H9 (cell line): ENCODE data around the gene MYO1D. TPM values are rescaled to one million over a fixed set of nuclear protein-coding genes. Genes with fewer than 3 reads are reported as not detected.

ENCODE experiments used
- DNase-seq: peaks from one replicate; pipeline ENCODE4 v3.0.0-alpha.2; 2017
- H2AFZ ChIP-seq: one replicate; pipeline ENCODE4 v1.6.1; 2013; ENCODE audit warnings: mild to moderate bottlenecking, low read length, control low read depth, moderate library complexity
- H2AK5ac ChIP-seq: 2 replicates; pipeline ENCODE4 v1.6.1; 2013; ENCODE audit warnings: low read length, control low read depth, mixed read lengths; ENCODE audit not compliant: insufficient read length
- H2BK120ac ChIP-seq: one replicate; pipeline ENCODE4 v1.6.1; 2013; ENCODE audit warnings: low read depth, mild to moderate bottlenecking, low read length, control low read depth, inconsistent platforms; ENCODE audit not compliant: poor library complexity, severe bottlenecking
- H2BK12ac ChIP-seq: 2 replicates; pipeline ENCODE4 v1.6.1; 2013; ENCODE audit warnings: low read length, control low read depth, mixed read lengths, low read depth; ENCODE audit not compliant: insufficient read length
- H2BK15ac ChIP-seq: 2 replicates; pipeline ENCODE4 v1.6.1; 2013; ENCODE audit warnings: low read depth, low read length, control low read depth
- H2BK20ac ChIP-seq: one replicate; pipeline ENCODE4 v1.6.1; 2013; ENCODE audit warnings: low read depth, mild to moderate bottlenecking, low read length, control low read depth, inconsistent platforms; ENCODE audit not compliant: poor library complexity, severe bottlenecking
- H2BK5ac ChIP-seq: 2 replicates; pipeline ENCODE4 v1.6.1; 2013; ENCODE audit warnings: low read length, control low read depth, mixed read lengths; ENCODE audit not compliant: insufficient read length
- H3K14ac ChIP-seq: 2 replicates; pipeline ENCODE4 v1.6.1; 2013; ENCODE audit warnings: low read length, control low read depth; ENCODE audit not compliant: insufficient read depth
- H3K18ac ChIP-seq: 2 replicates; pipeline ENCODE4 v1.6.1; 2013; ENCODE audit warnings: low read depth, mild to moderate bottlenecking, mixed read lengths, low read length, control low read depth; ENCODE audit not compliant: insufficient read length
- H3K23ac ChIP-seq: 2 replicates; pipeline ENCODE4 v1.6.1; 2013; ENCODE audit warnings: low read length, control low read depth, mixed read lengths, low read depth; ENCODE audit not compliant: insufficient read length
- H3K23me2 ChIP-seq: 2 replicates; pipeline ENCODE4 v1.6.1; 2013; ENCODE audit warnings: low read depth, mild to moderate bottlenecking, mixed read lengths, low read length, control low read depth; ENCODE audit not compliant: insufficient read length, poor library complexity, severe bottlenecking
- H3K27ac ChIP-seq: 2 replicates; pipeline ENCODE4 v1.5.1; 2013; ENCODE audit warnings: low read length, control low read depth, mixed read lengths, low read depth; ENCODE audit not compliant: insufficient read length
- H3K27me3 ChIP-seq: 2 replicates; pipeline ENCODE4 v1.6.1; 2013; ENCODE audit warnings: low read length, control low read depth, inconsistent platforms; ENCODE audit not compliant: insufficient read depth
- H3K4ac ChIP-seq: 2 replicates; pipeline ENCODE4 v1.6.1; 2013; ENCODE audit warnings: low read depth, mild to moderate bottlenecking, control low read depth, inconsistent platforms, low read length, moderate library complexity
- H3K4me1 ChIP-seq: 2 replicates; pipeline ENCODE4 v1.6.1; 2013; ENCODE audit warnings: low read length, control low read depth, inconsistent platforms; ENCODE audit not compliant: insufficient read depth
- H3K4me2 ChIP-seq: 2 replicates; pipeline ENCODE4 v1.6.1; 2013; ENCODE audit warnings: low read length, control low read depth, mixed read lengths; ENCODE audit not compliant: insufficient read length, insufficient read depth
- H3K56ac ChIP-seq: 2 replicates; pipeline ENCODE4 v1.6.1; 2013; ENCODE audit warnings: low read depth, mild to moderate bottlenecking, mixed read lengths, low read length, control low read depth; ENCODE audit not compliant: insufficient read length
- H3K79me1 ChIP-seq: 2 replicates; pipeline ENCODE4 v1.6.1; 2013; ENCODE audit warnings: low read depth, mild to moderate bottlenecking, moderate library complexity, low read length, control low read depth, inconsistent platforms; ENCODE audit not compliant: insufficient read depth, poor library complexity, severe bottlenecking
- H3K79me2 ChIP-seq: 2 replicates; pipeline ENCODE4 v1.6.1; 2013; ENCODE audit warnings: low read length, control low read depth, inconsistent platforms; ENCODE audit not compliant: insufficient read depth
- H3K9ac ChIP-seq: 2 replicates; pipeline ENCODE4 v1.6.1; 2013; ENCODE audit warnings: low read length, control low read depth, mixed read lengths; ENCODE audit not compliant: insufficient read length; ENCODE audit errors: extremely low read depth
- H3K9me3 ChIP-seq: one replicate; pipeline ENCODE4 v1.6.1; 2013; ENCODE audit warnings: low read depth, low read length, inconsistent platforms; ENCODE audit not compliant: control insufficient read depth
- H3T11ph ChIP-seq: one replicate; pipeline ENCODE4 v1.6.1; 2013; ENCODE audit warnings: mild to moderate bottlenecking, low read length, control low read depth, inconsistent platforms
- H4K20me1 ChIP-seq: one replicate; pipeline ENCODE4 v1.6.1; 2013; ENCODE audit not compliant: control insufficient read depth, insufficient read length, insufficient read depth
- H4K5ac ChIP-seq: 2 replicates; pipeline ENCODE4 v1.6.1; 2013; ENCODE audit warnings: low read depth, mild to moderate bottlenecking, mixed read lengths, low read length, control low read depth; ENCODE audit not compliant: insufficient read length
- H4K8ac ChIP-seq: replicated peaks from 2 replicates; pipeline ENCODE4 v1.6.1; 2013; ENCODE audit warnings: low read length, control low read depth, mixed read lengths, low read depth; ENCODE audit not compliant: insufficient read length
- H4K91ac ChIP-seq: 2 replicates; pipeline ENCODE4 v1.6.1; 2013; ENCODE audit warnings: low read depth, mild to moderate bottlenecking, moderate library complexity, mixed read lengths, low read length, control low read depth; ENCODE audit not compliant: insufficient read length
- H3K27ac Mint-ChIP-seq, 3 experiments: 2 replicates in 2 of 3; 3 replicates in 1 of 3; pipeline ENCODE4 v1.8.0; 2020 to 2021; ENCODE audit warnings: mixed read lengths in 3 of 3, mild to moderate bottlenecking in 1 of 3, moderate library complexity in 1 of 3
- H3K27me3 Mint-ChIP-seq: 2 replicates; pipeline ENCODE4 v1.8.0; 2021; ENCODE audit warnings: low read depth, mild to moderate bottlenecking, moderate library complexity, mixed read lengths
- H3K36me3 Mint-ChIP-seq, 3 experiments: 2 replicates in 2 of 3; 3 replicates in 1 of 3; pipeline ENCODE4 v1.8.0; 2020 to 2021; ENCODE audit warnings: low read depth in 3 of 3, mixed read lengths in 3 of 3; ENCODE audit not compliant: insufficient read depth in 1 of 3
- H3K4me1 Mint-ChIP-seq, 2 experiments: 2 replicates each; pipeline ENCODE4 v1.8.0; 2020; ENCODE audit warnings: mixed read lengths in 2 of 2
- H3K4me3 Mint-ChIP-seq, 2 experiments: 2 replicates in 1 of 2; 3 replicates in 1 of 2; pipeline ENCODE4 v1.8.0; 2020 to 2021; ENCODE audit warnings: mild to moderate bottlenecking in 2 of 2, mixed read lengths in 2 of 2, moderate library complexity in 1 of 2
- H3K9me3 Mint-ChIP-seq, 2 experiments: 2 replicates in 1 of 2; 3 replicates in 1 of 2; pipeline ENCODE4 v1.8.0; 2020; ENCODE audit warnings: mild to moderate bottlenecking in 2 of 2, mixed read lengths in 2 of 2, moderate library complexity in 1 of 2
- total RNA-seq: library from RNA; stranded (reverse); gene quantifications from 2 replicates; pipeline ENCODE4 v1.2.1, GENCODE V29; 2021
- TF ChIP-seq, protein P1 (sequence below): fragments of 200-600 bp; sonication (generic); conservative IDR thresholded peaks from 3 replicates; pipeline ENCODE4 v1.8.0; 2021; ENCODE audit warnings: antibody characterized with exemption, mild to moderate bottlenecking

MYO1D gene
- total RNA-seq, 1 experiment from 2014 or later: 19.0 TPM

DNA sequence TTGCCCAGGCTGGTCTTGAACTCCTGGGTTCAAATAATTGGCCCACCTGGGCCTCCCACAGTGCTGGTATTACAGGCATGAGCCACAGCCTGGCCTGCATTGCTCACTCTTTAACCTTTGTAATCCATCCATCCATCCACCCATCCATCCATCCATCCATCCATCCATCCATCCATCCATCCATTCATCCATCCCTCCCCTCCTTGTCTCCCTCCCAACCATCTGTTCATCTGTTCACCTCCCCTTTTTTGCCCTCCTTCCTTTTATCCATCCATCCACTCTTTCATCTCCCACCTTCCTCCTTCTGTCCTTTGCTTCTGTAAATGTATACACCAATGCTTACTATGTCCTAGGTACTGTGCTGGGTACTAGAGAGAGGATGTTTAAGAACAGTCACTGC, 324.6 kb downstream of the MYO1D start:
- Histone ChIP-seq H4K91ac (no peak overlapping the region), H2BK15ac (no peak overlapping the region), H2BK5ac (no peak overlapping the region), H4K20me1 (no peaks in the 10 kb centered on the region), H2BK120ac (no peak overlapping the region), H3K9ac (no peak overlapping the region), H4K5ac (no peak overlapping the region), H3K23me2 (no peaks in the 10 kb centered on the region), H4K8ac (no peak overlapping the region), H3K4me2 (no peak overlapping the region), H3K14ac (no peak overlapping the region), H3K27ac (no peak overlapping the region), H3K4ac (no peak overlapping the region), H3K79me2 (no peaks in the 10 kb centered on the region), H3K56ac (no peak overlapping the region), H3K9me3 (no peaks in the 10 kb centered on the region), H3K4me1 (peaks cover 4% of the 10 kb centered on the region; the same call in 1 of the 2 replicates), H2AK5ac (no peak overlapping the region), H3K18ac (no peak overlapping the region), H3K23ac (no peak overlapping the region), H2BK20ac (no peak overlapping the region), H3T11ph (no peak overlapping the region), H3K27me3 (no peaks in the 10 kb centered on the region), H3K79me1 (no peaks in the 10 kb centered on the region), H2BK12ac (no peak overlapping the region), H2AFZ (no peak overlapping the region)
- H3K4me1 Mint-ChIP-seq: peaks cover 19 to 20% of the 10 kb centered on the region in 2 experiments
- no peaks in the 10 kb centered on the region; the same call in 1 of the 2 replicates for H3K27me3 Mint-ChIP-seq
- DNase-seq: no peak
- TF ChIP-seq, protein P1, sequence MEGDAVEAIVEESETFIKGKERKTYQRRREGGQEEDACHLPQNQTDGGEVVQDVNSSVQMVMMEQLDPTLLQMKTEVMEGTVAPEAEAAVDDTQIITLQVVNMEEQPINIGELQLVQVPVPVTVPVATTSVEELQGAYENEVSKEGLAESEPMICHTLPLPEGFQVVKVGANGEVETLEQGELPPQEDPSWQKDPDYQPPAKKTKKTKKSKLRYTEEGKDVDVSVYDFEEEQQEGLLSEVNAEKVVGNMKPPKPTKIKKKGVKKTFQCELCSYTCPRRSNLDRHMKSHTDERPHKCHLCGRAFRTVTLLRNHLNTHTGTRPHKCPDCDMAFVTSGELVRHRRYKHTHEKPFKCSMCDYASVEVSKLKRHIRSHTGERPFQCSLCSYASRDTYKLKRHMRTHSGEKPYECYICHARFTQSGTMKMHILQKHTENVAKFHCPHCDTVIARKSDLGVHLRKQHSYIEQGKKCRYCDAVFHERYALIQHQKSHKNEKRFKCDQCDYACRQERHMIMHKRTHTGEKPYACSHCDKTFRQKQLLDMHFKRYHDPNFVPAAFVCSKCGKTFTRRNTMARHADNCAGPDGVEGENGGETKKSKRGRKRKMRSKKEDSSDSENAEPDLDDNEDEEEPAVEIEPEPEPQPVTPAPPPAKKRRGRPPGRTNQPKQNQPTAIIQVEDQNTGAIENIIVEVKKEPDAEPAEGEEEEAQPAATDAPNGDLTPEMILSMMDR: no peak
- no peak overlapping the region for H3K4me3 Mint-ChIP-seq
- no peaks in the 10 kb centered on the region for H3K36me3 Mint-ChIP-seq
- no peak overlapping the region for H3K27ac Mint-ChIP-seq
- no peaks in the 10 kb centered on the region for H3K9me3 Mint-ChIP-seq
